Fibroblast of the aortic adventitia (primary cell): ENCODE results near the gene ATP9B. TPM values are rescaled to one million over a fixed set of nuclear protein-coding genes. Genes with fewer than 3 reads are reported as not detected.

Experiments used
- DNase-seq: peaks from one replicate; pipeline ENCODE4 v3.0.0-alpha.2; 2010; ENCODE audit warnings: low read depth
- H3K4me3 ChIP-seq: 2 replicates; pipeline ENCODE4 v1.5.1; 2011; ENCODE audit warnings: low read depth, mild to moderate bottlenecking, control low read depth, low read length, moderate library complexity
- total RNA-seq: library from RNA; depleted of rRNA; stranded (reverse); fragments of >200 nt; gene quantifications from 2 replicates; pipeline ENCODE4 v1.2.3, GENCODE V29; 2012; ENCODE audit warnings: low replicate concordance
- TF ChIP-seq, protein P1 (sequence below): IDR thresholded peaks from 2 replicates; pipeline ENCODE4 v1.5.1; 2011; ENCODE audit warnings: mild to moderate bottlenecking, low read length, control low read depth, inconsistent platforms; ENCODE audit not compliant: insufficient read depth

Gene ATP9B
- total RNA-seq, 1 donor = 22.0 TPM

DNA sequence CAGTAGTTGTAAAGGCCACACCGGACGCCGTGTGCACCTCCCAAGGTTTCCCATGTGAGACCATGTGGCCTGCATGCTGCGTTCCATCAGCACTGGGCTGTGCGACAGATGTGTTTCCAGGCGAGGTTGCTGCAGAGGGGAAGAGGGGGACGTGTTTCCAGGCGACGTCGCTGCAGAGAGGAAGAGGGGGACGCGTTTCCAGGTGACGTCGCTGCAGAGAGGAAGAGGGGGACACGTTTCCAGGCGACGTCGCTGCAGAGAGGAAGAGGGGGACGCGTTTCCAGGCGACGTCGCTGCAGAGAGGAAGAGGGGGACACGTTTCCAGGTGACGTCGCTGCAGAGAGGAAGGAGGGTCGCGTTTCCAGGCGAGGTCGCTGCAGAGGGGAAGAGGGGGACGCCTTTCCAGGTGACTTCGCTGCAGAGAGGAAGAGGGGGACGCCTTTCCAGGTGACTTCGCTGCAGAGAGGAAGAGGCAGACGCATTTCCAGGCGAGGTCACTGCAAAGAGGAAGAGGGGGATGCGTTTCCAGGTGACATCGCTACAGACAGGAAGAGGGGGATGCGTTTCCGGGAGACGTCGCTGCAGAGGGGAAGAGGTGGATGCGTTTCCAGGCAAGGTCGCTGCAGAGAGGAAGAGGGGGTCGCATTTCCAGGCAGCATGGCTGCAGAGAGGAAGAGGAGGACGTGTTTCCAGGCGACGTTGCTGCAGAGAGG, 351.0 kb downstream of the ATP9B start:
- DNase-seq = no peak
- H3K4me3 ChIP-seq = no peak overlapping the region
- TF ChIP-seq, protein P1, sequence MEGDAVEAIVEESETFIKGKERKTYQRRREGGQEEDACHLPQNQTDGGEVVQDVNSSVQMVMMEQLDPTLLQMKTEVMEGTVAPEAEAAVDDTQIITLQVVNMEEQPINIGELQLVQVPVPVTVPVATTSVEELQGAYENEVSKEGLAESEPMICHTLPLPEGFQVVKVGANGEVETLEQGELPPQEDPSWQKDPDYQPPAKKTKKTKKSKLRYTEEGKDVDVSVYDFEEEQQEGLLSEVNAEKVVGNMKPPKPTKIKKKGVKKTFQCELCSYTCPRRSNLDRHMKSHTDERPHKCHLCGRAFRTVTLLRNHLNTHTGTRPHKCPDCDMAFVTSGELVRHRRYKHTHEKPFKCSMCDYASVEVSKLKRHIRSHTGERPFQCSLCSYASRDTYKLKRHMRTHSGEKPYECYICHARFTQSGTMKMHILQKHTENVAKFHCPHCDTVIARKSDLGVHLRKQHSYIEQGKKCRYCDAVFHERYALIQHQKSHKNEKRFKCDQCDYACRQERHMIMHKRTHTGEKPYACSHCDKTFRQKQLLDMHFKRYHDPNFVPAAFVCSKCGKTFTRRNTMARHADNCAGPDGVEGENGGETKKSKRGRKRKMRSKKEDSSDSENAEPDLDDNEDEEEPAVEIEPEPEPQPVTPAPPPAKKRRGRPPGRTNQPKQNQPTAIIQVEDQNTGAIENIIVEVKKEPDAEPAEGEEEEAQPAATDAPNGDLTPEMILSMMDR = no peak

DNA sequence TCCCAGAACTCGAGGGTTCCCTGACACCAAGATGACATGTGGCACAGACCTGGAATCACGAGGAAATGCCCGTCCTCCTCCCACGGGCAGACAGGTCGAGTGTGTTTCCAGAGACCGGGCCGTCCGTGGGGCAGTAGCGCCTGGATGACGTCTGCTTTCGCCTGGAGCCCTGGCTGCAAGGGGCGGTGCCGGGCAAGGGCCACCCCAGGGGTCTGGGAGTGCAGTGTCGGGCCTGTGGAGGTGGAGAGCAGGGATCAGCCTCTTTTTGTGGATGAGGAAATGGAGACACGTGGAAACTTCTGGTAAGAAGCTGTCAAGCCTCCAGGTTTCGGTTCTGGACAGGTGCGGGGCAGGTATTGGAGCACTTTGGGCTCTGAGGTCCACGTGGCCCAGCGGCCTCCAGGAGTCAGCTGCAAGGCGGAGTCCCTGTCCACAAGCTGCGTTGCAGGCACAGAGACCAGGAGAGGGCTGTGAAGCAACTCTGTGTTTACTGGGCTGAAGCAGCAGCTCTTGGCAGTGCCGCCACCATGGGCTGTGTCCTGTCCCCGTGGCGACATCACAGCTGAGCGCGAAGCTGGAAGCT, 352.2 kb downstream of the ATP9B start:
- no peak overlapping the region for H3K4me3 ChIP-seq
- DNase-seq = no peak
- TF ChIP-seq, protein P1 = no peak

DNA sequence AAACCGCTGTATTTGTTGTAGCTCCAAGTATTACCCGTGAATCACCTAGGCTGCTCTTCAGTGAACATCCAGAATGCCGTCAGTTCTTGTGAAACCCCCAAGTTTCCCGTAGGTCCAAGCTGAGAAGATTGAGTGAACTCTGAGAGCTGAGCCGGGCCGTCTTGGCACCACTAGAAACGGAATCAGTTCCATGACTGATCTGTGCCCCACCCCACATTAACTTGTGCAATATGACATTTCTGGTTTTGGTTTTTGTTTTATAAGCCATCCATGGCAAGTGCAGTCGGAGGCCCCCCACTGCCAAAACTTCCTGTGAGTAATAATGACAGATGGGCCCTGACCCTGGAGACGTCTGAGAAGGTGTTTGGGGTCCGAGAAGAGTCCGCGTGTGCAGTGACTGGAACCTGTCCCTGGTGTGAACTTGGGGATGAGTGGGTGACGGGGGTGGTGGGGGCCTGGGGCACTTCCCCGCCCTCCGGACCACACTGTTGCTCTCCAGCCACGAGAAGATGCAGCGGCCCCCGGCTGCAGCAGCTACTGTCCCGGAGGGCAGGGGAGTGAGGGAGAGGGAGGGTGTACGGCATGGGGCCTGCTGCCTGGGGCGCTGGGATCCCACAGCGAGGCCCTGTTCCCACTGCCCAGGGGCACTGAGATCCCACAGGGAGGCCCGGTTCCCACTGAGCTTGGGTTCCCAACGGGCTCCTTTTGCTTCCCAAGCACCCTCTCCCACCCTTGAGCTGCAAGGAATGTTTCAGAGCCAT, 353.0 kb downstream of the ATP9B start:
- H3K4me3 ChIP-seq = no peak overlapping the region
- DNase-seq = peak; percentile 47
- TF ChIP-seq, protein P1 = no peak

DNA sequence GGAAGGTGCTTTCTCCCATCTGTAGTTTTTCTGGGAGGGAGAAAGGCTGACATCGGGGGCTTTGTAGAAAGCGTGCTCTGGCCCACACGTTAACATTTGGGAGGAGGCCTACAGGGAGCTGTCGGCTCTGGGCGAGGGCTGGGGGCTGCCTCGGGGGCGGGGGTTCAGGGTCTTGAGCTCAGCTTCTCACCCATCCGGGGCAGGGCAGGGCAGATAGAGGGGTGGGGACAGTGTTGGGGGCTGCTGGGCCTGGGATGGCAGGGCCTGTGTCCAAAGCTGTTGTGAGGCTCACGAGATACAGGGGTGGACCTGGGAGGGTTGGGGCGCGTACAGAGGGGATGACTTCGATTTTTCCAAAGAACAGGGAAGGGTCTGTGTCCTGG, 353.6 kb downstream of the ATP9B start:
- TF ChIP-seq, protein P1 = no peak
- DNase-seq = no peak
- no peak overlapping the region for H3K4me3 ChIP-seq

DNA sequence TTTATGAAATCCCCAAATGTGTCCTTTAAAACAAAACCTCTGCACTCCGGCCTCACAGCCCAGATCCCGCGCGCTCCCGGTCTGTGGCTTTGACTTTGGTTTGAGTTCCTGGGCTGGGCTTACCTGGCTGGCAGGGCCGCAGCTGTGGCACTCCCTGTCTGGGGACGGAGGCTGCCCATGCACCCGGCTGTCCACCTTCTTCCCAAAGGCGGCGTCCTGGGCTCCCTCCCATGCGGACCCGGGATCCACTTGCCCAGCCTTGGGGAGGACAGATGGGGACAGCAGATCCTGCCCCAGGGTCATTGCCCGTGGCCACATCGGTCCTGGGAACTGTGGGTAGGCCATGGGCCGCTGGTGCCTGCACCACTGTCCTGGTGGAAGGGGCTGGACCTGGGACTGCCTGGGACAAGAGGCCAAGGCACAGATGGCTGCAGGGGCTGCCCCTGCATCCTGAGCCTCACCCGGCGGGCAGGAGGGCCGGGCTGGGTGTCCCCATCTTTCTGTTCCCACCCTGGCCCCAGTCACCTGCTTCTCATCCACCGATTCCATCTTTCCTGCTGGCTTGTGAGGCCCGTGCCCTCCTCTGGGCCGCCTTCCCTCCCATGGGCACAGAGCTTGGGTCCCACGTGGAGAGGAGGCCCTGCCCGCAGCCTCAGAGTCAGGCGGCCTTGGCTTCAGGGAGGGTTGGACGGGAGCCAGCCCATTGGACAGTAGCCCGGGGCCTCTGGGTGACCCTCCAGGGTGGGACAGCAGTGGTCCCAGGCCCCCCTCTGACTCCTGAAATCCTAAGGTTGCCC, 354.2 kb downstream of the ATP9B start:
- no peak for DNase-seq
- TF ChIP-seq, protein P1 = no peak
- H3K4me3 ChIP-seq = no peak overlapping the region

DNA sequence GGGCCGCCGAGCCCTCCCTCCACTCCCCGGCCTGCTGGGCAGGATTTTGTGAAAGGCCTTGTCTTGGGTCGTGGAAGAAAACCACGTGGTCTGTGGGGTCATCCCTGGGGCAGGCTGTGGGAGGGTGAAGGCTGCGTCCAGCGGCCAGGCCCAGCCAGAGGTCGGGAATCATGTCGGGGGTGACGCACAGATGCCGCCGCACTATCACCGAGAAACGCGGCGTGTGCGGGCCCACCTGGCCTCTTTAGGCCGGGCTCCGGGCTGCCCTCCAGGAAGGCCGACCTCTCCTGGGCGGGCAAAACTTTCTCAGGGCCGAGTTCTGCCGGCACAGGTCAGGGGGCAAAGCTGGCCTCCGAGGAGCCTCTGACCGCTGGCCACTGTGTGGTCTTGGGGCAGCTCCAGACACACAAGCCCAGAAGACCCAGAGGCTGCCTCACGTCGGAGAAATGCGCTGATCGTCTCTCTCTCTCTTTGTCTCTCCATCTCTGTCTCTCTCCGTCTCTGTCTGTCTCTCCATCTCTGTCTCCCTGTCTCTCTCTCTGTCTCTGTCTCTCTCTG, 354.9 kb downstream of the ATP9B start:
- DNase-seq = peak; percentile 20
- H3K4me3 ChIP-seq = no peak overlapping the region
- TF ChIP-seq, protein P1 = no peak
